MCF 10A (cell line): ENCODE results near the gene COLEC11. TPM values are rescaled to one million over a fixed set of nuclear protein-coding genes. Genes with fewer than 3 reads are reported as not detected.

Experiments
- BruUV-seq: library from RNA; stranded (reverse); fragments of 400-500 nt; replicated peaks from 2 replicates; lab custom pipeline; 2021; lab: Mats Ljungman, UMichigan
- CTCF ChIA-PET: fragments of 300-600 bp; sonication (Branson Sonifier 250); formaldehyde crosslinking; extraction: SDS; loops from one replicate; lab custom pipeline; 2021; ENCODE audit warnings: antibody characterized with exemption, inconsistent platforms; lab: Yijun Ruan, JAX
- POLR2A ChIA-PET: fragments of 300-600, 350-650 bp; sonication (Branson Sonifier 250); formaldehyde crosslinking; extraction: SDS; loops from one replicate; lab custom pipeline; 2020; ENCODE audit warnings: antibody characterized with exemption, inconsistent platforms; lab: Yijun Ruan, JAX
- DNase-seq: peaks from one replicate; pipeline ENCODE4 v3.0.0-alpha.2; 2018; ENCODE audit not compliant: unreplicated experiment
- H3K27ac Mint-ChIP-seq: one replicate; pipeline ENCODE4 v1.8.0; 2022; ENCODE audit warnings: mild to moderate bottlenecking, low read depth, mixed read lengths; ENCODE audit not compliant: unreplicated experiment
- H3K27me3 Mint-ChIP-seq: one replicate; pipeline ENCODE4 v1.8.0; 2022; ENCODE audit warnings: mixed read lengths; ENCODE audit not compliant: insufficient read depth, unreplicated experiment
- H3K36me3 Mint-ChIP-seq: one replicate; pipeline ENCODE4 v1.8.0; 2022; ENCODE audit warnings: mild to moderate bottlenecking, moderate library complexity, mixed read lengths; ENCODE audit not compliant: insufficient read depth, unreplicated experiment
- H3K4me1 Mint-ChIP-seq: one replicate; pipeline ENCODE4 v1.8.0; 2022; ENCODE audit warnings: mixed read lengths; ENCODE audit not compliant: insufficient read depth, unreplicated experiment
- H3K4me3 Mint-ChIP-seq: one replicate; pipeline ENCODE4 v1.8.0; 2022; ENCODE audit warnings: mild to moderate bottlenecking, moderate library complexity, mixed read lengths; ENCODE audit not compliant: unreplicated experiment
- H3K9me3 Mint-ChIP-seq: one replicate; pipeline ENCODE4 v1.8.0; 2022; ENCODE audit warnings: mixed read lengths; ENCODE audit not compliant: unreplicated experiment
- intact Hi-C: fragments of 100-400 bp; cut with micrococcal nuclease; formaldehyde crosslinking; loops from 2 replicates; pipeline ENCODE4 v1.14.1; 2022
- total RNA-seq: library from RNA; stranded (reverse); gene quantifications from 2 replicates; pipeline ENCODE4 v1.2.3, GENCODE V29; 2022
- TF ChIP-seq, protein P1 (sequence below): fragments of 200-600 bp; IDR thresholded peaks from one replicate; pipeline ENCODE4 v1.8.0; 2022; ENCODE audit warnings: antibody characterized with exemption, mild to moderate bottlenecking; ENCODE audit not compliant: unreplicated experiment

Gene COLEC11
- total RNA-seq, 1 experiment from 2014 or later, result not detected

DNA sequence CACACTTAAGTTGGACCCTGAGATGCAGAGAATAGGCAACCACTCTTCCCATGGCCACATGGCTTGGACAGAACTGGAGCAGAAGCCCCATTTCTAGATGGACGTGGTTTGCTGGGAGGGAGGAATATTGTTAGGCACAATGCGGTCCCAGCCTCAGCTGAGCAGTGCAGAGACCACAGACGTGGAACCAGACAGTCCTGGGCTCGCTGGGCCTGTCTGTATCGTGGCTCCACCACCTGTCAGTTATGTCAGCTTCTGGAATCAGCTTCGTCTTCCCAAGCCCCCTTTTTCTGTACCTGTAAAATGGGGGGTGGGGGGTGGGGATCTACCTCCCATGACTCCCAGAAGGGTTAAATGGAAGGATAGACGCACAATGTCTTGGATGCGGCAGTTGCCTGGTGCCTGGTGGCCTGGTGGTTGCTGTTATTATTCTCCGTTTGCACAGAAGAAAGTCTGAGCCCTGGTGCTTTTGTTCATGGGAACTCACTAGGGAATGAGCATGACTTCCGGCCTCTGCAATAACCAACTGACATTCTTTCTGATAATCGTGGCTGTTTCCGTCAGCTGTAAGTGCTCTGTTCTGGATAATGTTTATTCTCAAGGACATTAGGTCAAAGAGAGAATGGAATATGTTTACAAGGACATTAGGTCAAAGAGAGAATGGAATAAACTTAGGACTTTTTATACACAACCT, 31.4 kb downstream of the COLEC11 start:
- H3K4me1 Mint-ChIP-seq, result peaks cover 5% of the 10 kb centered on the region
- no TSS peak for BruUV-seq
- intact Hi-C loops, result no loop called here
- POLR2A ChIA-PET, result no interaction called here
- CTCF ChIA-PET, result no interaction called here
- DNase-seq, result no peak
- peaks cover 9% of the 10 kb centered on the region for H3K9me3 Mint-ChIP-seq
- no peak overlapping the region for H3K4me3 Mint-ChIP-seq
- TF ChIP-seq, protein P1, sequence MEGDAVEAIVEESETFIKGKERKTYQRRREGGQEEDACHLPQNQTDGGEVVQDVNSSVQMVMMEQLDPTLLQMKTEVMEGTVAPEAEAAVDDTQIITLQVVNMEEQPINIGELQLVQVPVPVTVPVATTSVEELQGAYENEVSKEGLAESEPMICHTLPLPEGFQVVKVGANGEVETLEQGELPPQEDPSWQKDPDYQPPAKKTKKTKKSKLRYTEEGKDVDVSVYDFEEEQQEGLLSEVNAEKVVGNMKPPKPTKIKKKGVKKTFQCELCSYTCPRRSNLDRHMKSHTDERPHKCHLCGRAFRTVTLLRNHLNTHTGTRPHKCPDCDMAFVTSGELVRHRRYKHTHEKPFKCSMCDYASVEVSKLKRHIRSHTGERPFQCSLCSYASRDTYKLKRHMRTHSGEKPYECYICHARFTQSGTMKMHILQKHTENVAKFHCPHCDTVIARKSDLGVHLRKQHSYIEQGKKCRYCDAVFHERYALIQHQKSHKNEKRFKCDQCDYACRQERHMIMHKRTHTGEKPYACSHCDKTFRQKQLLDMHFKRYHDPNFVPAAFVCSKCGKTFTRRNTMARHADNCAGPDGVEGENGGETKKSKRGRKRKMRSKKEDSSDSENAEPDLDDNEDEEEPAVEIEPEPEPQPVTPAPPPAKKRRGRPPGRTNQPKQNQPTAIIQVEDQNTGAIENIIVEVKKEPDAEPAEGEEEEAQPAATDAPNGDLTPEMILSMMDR, result no peak
- H3K27ac Mint-ChIP-seq, result no peak overlapping the region
- no peaks in the 10 kb centered on the region for H3K27me3 Mint-ChIP-seq
- no peaks in the 10 kb centered on the region for H3K36me3 Mint-ChIP-seq

DNA sequence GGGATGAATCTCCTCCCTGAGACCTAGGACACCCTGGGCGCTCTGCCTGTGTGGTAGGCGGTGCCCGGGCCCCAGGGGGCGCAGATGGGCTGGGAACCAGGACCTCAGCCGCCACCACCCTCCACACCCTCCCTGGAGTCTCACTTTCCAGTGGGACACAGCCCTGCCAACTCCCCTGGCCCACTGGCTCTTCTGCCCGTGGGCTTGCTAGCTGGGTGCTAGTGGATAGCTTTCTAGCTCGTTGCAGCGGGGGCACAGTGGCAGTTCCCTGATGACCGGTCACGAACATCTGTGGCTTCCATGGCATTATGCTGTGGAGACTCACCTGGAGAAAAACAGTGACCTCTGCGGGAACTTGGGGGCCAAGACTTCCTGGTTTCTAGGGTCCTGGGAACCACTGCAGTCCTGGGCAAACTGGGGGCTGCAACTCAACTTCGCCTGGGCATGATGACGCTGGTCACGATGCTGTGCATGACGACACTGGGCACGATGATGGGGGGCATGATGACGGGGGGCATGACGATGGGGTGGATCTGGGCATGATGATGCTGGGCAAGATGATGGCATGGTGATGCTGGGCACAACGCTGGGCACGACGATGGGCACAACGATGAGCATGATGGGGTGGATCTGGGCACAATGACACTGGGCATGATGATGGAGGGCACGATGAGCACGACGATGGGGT, 32.0 kb downstream of the COLEC11 start:
- H3K27me3 Mint-ChIP-seq, result no peaks in the 10 kb centered on the region
- ChIA-PET CTCF (no interaction called here), POLR2A (no interaction called here)
- no peak for DNase-seq
- no peaks in the 10 kb centered on the region for H3K36me3 Mint-ChIP-seq
- no peaks in the 10 kb centered on the region for H3K4me1 Mint-ChIP-seq
- TF ChIP-seq, protein P1, result no peak
- intact Hi-C loops, result no loop called here
- no peak overlapping the region for H3K4me3 Mint-ChIP-seq
- peaks cover 9% of the 10 kb centered on the region for H3K9me3 Mint-ChIP-seq
- no TSS peak for BruUV-seq
- H3K27ac Mint-ChIP-seq, result no peak overlapping the region

GRCh38 chr2:3627500-3628100, 32.7 kb downstream of the COLEC11 start:
- Mint-ChIP-seq H3K27ac (no peak overlapping the region), H3K4me1 (no peaks in the 10 kb centered on the region), H3K36me3 (no peaks in the 10 kb centered on the region), H3K4me3 (no peak overlapping the region), H3K27me3 (no peaks in the 10 kb centered on the region), H3K9me3 (peaks cover 9% of the 10 kb centered on the region)
- CTCF ChIA-PET, result interaction anchor here (0.6 kb wide), 1 partner anchor 17 kb away, joined by 4 read pairs; no protein-coding TSS in a partner anchor
- intact Hi-C loops, result no loop called here
- BruUV-seq, result no TSS peak
- DNase-seq, result no peak
- TF ChIP-seq, protein P1, result no peak
- POLR2A ChIA-PET, result no interaction called here

DNA sequence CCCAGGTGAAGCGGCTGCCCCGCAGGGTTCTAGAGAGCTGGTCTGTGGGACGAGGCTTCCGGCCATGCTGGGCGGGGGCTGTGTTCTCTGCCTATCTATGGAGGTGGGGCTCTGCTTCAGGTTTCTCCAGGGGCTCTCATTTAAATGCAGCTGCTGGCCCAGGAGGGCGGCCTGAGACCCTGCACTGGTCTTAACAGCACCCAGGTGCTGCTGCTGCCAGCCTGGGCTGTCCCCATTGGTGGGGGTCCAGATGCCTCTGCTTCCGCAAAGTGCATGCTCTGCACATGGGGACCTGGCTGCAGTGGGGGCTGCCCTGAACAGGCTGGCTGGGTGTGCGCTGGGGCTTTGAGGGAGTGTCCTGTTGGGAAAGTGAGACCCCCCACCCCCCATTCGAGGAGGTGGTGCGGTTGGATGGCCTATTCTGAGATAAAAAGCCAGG, 33.3 kb downstream of the COLEC11 start:
- Mint-ChIP-seq H3K9me3 (peaks cover 6% of the 10 kb centered on the region), H3K4me1 (peaks cover 5% of the 10 kb centered on the region), H3K27me3 (no peaks in the 10 kb centered on the region), H3K27ac (no peak overlapping the region), H3K36me3 (no peaks in the 10 kb centered on the region), H3K4me3 (no peak overlapping the region)
- ChIA-PET POLR2A (no interaction called here), CTCF (interaction anchor here (0.6 kb wide), 1 partner anchor 17 kb away, joined by 4 read pairs; no protein-coding TSS in a partner anchor)
- BruUV-seq, result no TSS peak
- no peak for DNase-seq
- TF ChIP-seq, protein P1, result no peak
- intact Hi-C loops, result no loop called here
